Measurements from ENCODE around the gene CNGA4.
"Not testable (repeated sequence)": the region's sequence is repeated elsewhere in the genome, so short reads cannot be mapped to it uniquely, and the experiment has no call there.

- not testable (repeated sequence) for TF ChIP-seq POLR2A, EP300, CTCF, POLR2AphosphoS5 (IDR thresholded peaks at IDR 0.05)
These were observed 41.9 kb downstream of the CNGA4 start for GRCh38 chr11:6280809-6281208.
